HCT116 (cell line): Measurements from ENCODE around the gene ZNF606. TPM values are rescaled to one million over a fixed set of nuclear protein-coding genes. Genes with fewer than 3 reads are reported as not detected.

Experiments
- ATAC-seq: fragments of 200-7000 bp; cut with Tn5 transposase; 2 replicates; pipeline ENCODE4 v1.9.1; 2020; ENCODE audit warnings: mild to moderate bottlenecking, moderate library complexity
- BruUV-seq: library from RNA; stranded (reverse); fragments of 400-500 nt; replicated peaks from 2 replicates; lab custom pipeline; 2021; lab: Mats Ljungman, UMichigan
- CTCF ChIA-PET: fragments of 300-600 bp; sonication (Branson Sonifier 250); formaldehyde crosslinking; loops from one replicate; lab custom pipeline; 2021; ENCODE audit warnings: antibody characterized with exemption; lab: Charles Lee
- POLR2A ChIA-PET: fragments of 300-600, 350-600 bp; sonication (Branson Sonifier 250); formaldehyde crosslinking; loops from one replicate; lab custom pipeline; 2021; ENCODE audit warnings: antibody characterized with exemption; lab: Charles Lee
- RAD21 ChIA-PET, 2 experiments: fragments of 300-600 bp; sonication (Branson Sonifier 250); formaldehyde crosslinking; loops; one replicate each; lab custom pipeline; 2023; ENCODE audit warnings: low total read pairs in 2 of 2; ENCODE audit not compliant: uncharacterized antibody in 2 of 2, unreplicated experiment in 2 of 2, low non-redundant PET in 1 of 2; lab: Charles Lee
- DNase-seq: peaks from one replicate; pipeline ENCODE4 v3.0.0-alpha.2; 2010; ENCODE audit warnings: low read depth, low spot score
- H2AFZ ChIP-seq: fragments of 200-600 bp; shearing (Covaris generic), sonication (generic); 2 replicates; pipeline ENCODE4 v1.6.1; 2017; ENCODE audit warnings: low read depth, mixed run types, mixed read lengths, antibody characterized with exemption, low read length; ENCODE audit not compliant: poor library complexity, severe bottlenecking
- H3K27ac ChIP-seq: 2 replicates; pipeline ENCODE4 v1.5.1; 2012; ENCODE audit warnings: low read depth, low read length
- H3K27me3 ChIP-seq: fragments of 200-600 bp; sonication (generic); 2 replicates; pipeline ENCODE4 v1.6.1; 2016; ENCODE audit warnings: mixed run types, low read length, mixed read lengths; ENCODE audit not compliant: insufficient read depth
- H3K36me3 ChIP-seq, 2 experiments: fragments of 200-500 bp in 1 of 2; fragments of 200-600 bp in 1 of 2; sonication (Bioruptor generic) in 1 of 2; sonication (generic) in 1 of 2; 2 replicates each; pipeline versions ENCODE4 v1.5.1 to v1.6.1; 2014 to 2016; ENCODE audit warnings: low read length in 2 of 2, inconsistent platforms in 1 of 2, mixed read lengths in 1 of 2, mixed run types in 1 of 2; ENCODE audit not compliant: insufficient read depth in 2 of 2, control insufficient read depth in 1 of 2
- H3K4me1 ChIP-seq, 2 experiments: fragments of 200-600 bp in 1 of 2; sonication (generic) in 1 of 2; 2 replicates each; pipeline versions ENCODE4 v1.5.1 to v1.6.1; 2012 to 2017; ENCODE audit warnings: low read length in 2 of 2, inconsistent platforms in 1 of 2, mild to moderate bottlenecking in 1 of 2, mixed read lengths in 1 of 2, mixed run types in 1 of 2, moderate library complexity in 1 of 2; ENCODE audit not compliant: insufficient read depth in 2 of 2, control insufficient read depth in 1 of 2
- H3K4me2 ChIP-seq: fragments of 200-600 bp; sonication (generic); 2 replicates; pipeline ENCODE4 v1.6.1; 2017; ENCODE audit warnings: mixed run types, low read length, mixed read lengths
- H3K4me3 ChIP-seq, 2 experiments: fragments of 200-600 bp in 1 of 2; sonication (generic) in 1 of 2; replicated peaks in 1 of 2; 2 replicates each; pipeline ENCODE4 v1.5.1; 2011 to 2016; ENCODE audit warnings: low read length in 2 of 2, control low read depth in 1 of 2, low read depth in 1 of 2, mild to moderate bottlenecking in 1 of 2, mixed read lengths in 1 of 2, mixed run types in 1 of 2
- H3K79me2 ChIP-seq: fragments of 200-600 bp; sonication (generic); 2 replicates; pipeline ENCODE4 v1.6.1; 2017; ENCODE audit warnings: mild to moderate bottlenecking, mixed run types, low read length, moderate library complexity, mixed read lengths; ENCODE audit not compliant: insufficient read depth
- H3K9ac ChIP-seq: fragments of 200-600 bp; sonication (generic); 2 replicates; pipeline ENCODE4 v1.6.1; 2016; ENCODE audit warnings: low read length, mixed read lengths
- H3K9me2 ChIP-seq: fragments of 200-600 bp; sonication (generic), shearing (Covaris generic); 2 replicates; pipeline ENCODE4 v1.6.1; 2017; ENCODE audit warnings: mixed run types, mild to moderate bottlenecking, moderate library complexity; ENCODE audit not compliant: insufficient read depth
- H3K9me3 ChIP-seq, 2 experiments: fragments of 200-500 bp in 1 of 2; fragments of 200-600 bp in 1 of 2; sonication (Bioruptor generic) in 1 of 2; sonication (generic) in 1 of 2; 2 replicates each; pipeline ENCODE4 v1.6.1; 2014 to 2017; ENCODE audit warnings: low read length in 2 of 2, mixed read lengths in 2 of 2, inconsistent platforms in 1 of 2, low read depth in 1 of 2, mild to moderate bottlenecking in 1 of 2, mixed run types in 1 of 2, moderate library complexity in 1 of 2; ENCODE audit not compliant: control insufficient read depth in 1 of 2, insufficient read depth in 1 of 2
- H4K20me1 ChIP-seq: fragments of 200-600 bp; sonication (generic), shearing (Covaris generic); 2 replicates; pipeline ENCODE4 v1.6.1; 2017; ENCODE audit warnings: mixed run types, mild to moderate bottlenecking, moderate library complexity; ENCODE audit not compliant: insufficient read depth
- CBX3 ChIP-seq: IDR thresholded peaks from 2 replicates; pipeline ENCODE4 v1.6.1; 2012; ENCODE audit warnings: low read depth
- CEBPB ChIP-seq: IDR thresholded peaks from 2 replicates; pipeline ENCODE4 v1.6.1; 2012; ENCODE audit warnings: low read depth
- CTCF ChIP-seq, 3 experiments: fragments of 200-600 bp in 1 of 3; sonication (generic) in 1 of 3; IDR thresholded peaks in 2 of 3; conservative IDR thresholded peaks in 1 of 3; 2 replicates each; pipeline ENCODE4 v1.5.1; 2012 to 2017; ENCODE audit warnings: low read depth in 2 of 3, low read length in 2 of 3, antibody characterized with exemption in 1 of 3, borderline replicate concordance in 1 of 3, control low read depth in 1 of 3, mild to moderate bottlenecking in 1 of 3, mixed read lengths in 1 of 3, mixed run types in 1 of 3, moderate library complexity in 1 of 3; ENCODE audit not compliant: insufficient read depth in 1 of 3
- EGR1 ChIP-seq: IDR thresholded peaks from 2 replicates; pipeline ENCODE4 v1.6.1; 2012; ENCODE audit warnings: low read depth
- EZH2 ChIP-seq: fragments of 200-600 bp; sonication (generic); IDR thresholded peaks from 2 replicates; pipeline ENCODE4 v1.6.1; 2017; ENCODE audit warnings: antibody characterized with exemption, mixed run types
- JUND ChIP-seq: IDR thresholded peaks from 2 replicates; pipeline ENCODE4 v1.6.1; 2012
- REST ChIP-seq: IDR thresholded peaks from 2 replicates; pipeline ENCODE4 v1.6.1; 2012; ENCODE audit warnings: low read depth
- SP1 ChIP-seq: IDR thresholded peaks from 2 replicates; pipeline ENCODE4 v1.6.1; 2012; ENCODE audit warnings: low read depth
- SRF ChIP-seq: IDR thresholded peaks from 2 replicates; pipeline ENCODE4 v1.6.1; 2012; ENCODE audit warnings: low read depth
- TCF7L2 ChIP-seq: IDR thresholded peaks from 2 replicates; pipeline ENCODE4 v1.7.0; 2011; ENCODE audit warnings: borderline replicate concordance, inconsistent platforms; ENCODE audit not compliant: insufficient read depth, insufficient read length; ENCODE audit errors: extremely low read depth
- YY1 ChIP-seq: IDR thresholded peaks from 2 replicates; pipeline ENCODE4 v1.6.1; 2011; ENCODE audit warnings: low read length, low read depth, moderate library complexity, mild to moderate bottlenecking; ENCODE audit not compliant: insufficient replicate concordance; ENCODE audit errors: extremely low read depth
- ZBTB33 ChIP-seq: IDR thresholded peaks from 2 replicates; pipeline ENCODE4 v1.6.1; 2011; ENCODE audit warnings: mild to moderate bottlenecking, low read length, moderate library complexity; ENCODE audit not compliant: insufficient replicate concordance; ENCODE audit errors: extremely low read depth
- ZFX ChIP-seq: fragments of 450-650 bp; IDR thresholded peaks from 2 replicates; pipeline ENCODE4 v1.6.1; 2017
- intact Hi-C: fragments of 100-400 bp; cut with micrococcal nuclease; formaldehyde crosslinking; loops from 2 replicates; pipeline ENCODE4 v1.10.0; 2022
- total RNA-seq: library from RNA; stranded (reverse); gene quantifications from one replicate; pipeline ENCODE4 v1.2.1, GENCODE V29; 2021; ENCODE audit not compliant: unreplicated experiment

The ZNF606 gene
- total RNA-seq, 1 experiment from 2014 or later: 0.05 TPM

- ChIA-PET CTCF (no interaction called here), POLR2A (no interaction called here), RAD21 (no interaction called here)
- Histone ChIP-seq H2AFZ (no peak overlapping the region), H4K20me1 (no peaks in the 10 kb centered on the region), H3K4me2 (no peak overlapping the region), H3K27ac (no peak overlapping the region), H3K4me1 (no peaks in the 10 kb centered on the region), H3K79me2 (no peaks in the 10 kb centered on the region), H3K4me3 (no peak overlapping the region), H3K27me3 (no peaks in the 10 kb centered on the region), H3K9me2 (no peaks in the 10 kb centered on the region), H3K36me3 (no peaks in the 10 kb centered on the region), H3K9me3 (peaks cover 3 to 10% of the 10 kb centered on the region in 2 experiments; a peak in 2 of 4 replicates), H3K9ac (no peak overlapping the region)
- no peak for DNase-seq
- intact Hi-C loops: no loop called here
- BruUV-seq: no TSS peak
- no peak for ATAC-seq
- TF ChIP-seq ZFX (no peak), SP1 (no peak), CBX3 (no peak), TCF7L2 (no peak), CEBPB (no peak)
Observed at GRCh38 chr19:58020129-58020528, 17.5 kb upstream of the ZNF606 start.

- no peaks in the 10 kb centered on the region for H3K27me3 ChIP-seq
- H3K9me2 ChIP-seq: no peaks in the 10 kb centered on the region
- intact Hi-C loops: no loop called here
- no peak overlapping the region for H3K4me2 ChIP-seq
- no TSS peak for BruUV-seq
- POLR2A ChIA-PET: no interaction called here
- DNase-seq: no peak
- H3K79me2 ChIP-seq: no peaks in the 10 kb centered on the region
- no peak overlapping the region for H2AFZ ChIP-seq
- H3K27ac ChIP-seq: no peak overlapping the region
- H3K4me3 ChIP-seq: no peak overlapping the region
- no peaks in the 10 kb centered on the region for H4K20me1 ChIP-seq
- no peak overlapping the region for H3K9ac ChIP-seq
- RAD21 ChIA-PET: no interaction called here
- no peaks in the 10 kb centered on the region for H3K36me3 ChIP-seq
- CTCF ChIA-PET: no interaction called here
- no peak for ATAC-seq
- no peak for TF ChIP-seq SP1
- no peak for TF ChIP-seq CTCF (IDR thresholded peaks at IDR 0.05 in 2 of 3, conservative IDR thresholded peaks at IDR 0.05 in 1 of 3; ENCODE audit: borderline replicate concordance in 1 of 3, insufficient read depth in 1 of 3, low read depth in 2 of 3, low read length in 2 of 3)
- no peak for TF ChIP-seq EZH2
- TF ChIP-seq SRF: no peak
- TF ChIP-seq YY1: no peak
- TF ChIP-seq CBX3: no peak
- no peak for TF ChIP-seq ZFX
- TF ChIP-seq JUND: no peak
- TF ChIP-seq REST: no peak
- no peak for TF ChIP-seq ZBTB33
- TF ChIP-seq EGR1: no peak
- no peaks in the 10 kb centered on the region for H3K4me1 ChIP-seq
- peaks cover 0 to 7% of the 10 kb centered on the region in 2 experiments; a peak in 2 of 4 replicates for H3K9me3 ChIP-seq
Observed at GRCh38 chr19:58014141-58014540, 11.5 kb upstream of the ZNF606 start.
